ENCODE results near the gene MN1.

The MN1 gene

DNA sequence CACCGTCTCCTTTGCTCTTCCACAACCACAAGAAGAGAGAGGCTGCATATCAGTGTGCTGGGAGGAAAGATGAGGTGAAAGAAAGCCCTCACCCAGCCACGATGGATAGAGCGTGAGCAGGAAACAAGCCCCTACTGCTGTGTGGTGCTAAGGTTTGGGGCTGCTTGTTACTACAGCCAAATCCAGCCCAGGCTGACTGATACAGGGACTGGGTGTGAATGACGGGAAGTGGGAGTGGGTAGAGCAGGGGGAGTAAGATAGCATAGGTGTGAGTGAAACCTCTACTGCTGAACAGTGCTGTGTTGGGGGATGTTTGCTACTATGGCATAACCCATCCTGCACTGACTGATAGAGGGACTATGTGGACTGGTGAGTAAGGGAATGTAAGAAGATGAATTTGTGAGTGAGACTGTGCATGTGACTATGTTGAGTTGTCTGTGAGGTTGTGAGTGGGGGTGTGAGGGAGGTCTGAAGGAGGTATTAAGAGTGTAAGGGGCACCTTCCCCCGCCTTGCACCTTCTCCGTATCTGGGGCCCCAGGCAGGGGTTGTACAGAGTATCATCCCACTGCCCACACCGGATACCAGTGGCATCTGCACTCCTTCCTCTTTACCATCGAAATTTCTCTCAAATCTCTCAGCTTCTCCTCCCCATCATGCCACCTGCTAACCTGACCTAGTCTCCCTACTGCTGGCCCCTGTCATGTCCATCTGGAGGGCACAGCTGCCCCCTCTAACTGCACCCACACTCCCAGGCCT lies 91.5 kb downstream of the MN1 start:
- TF ChIP-seq MYC (IDR thresholded peaks at IDR 0.05; ENCODE audit: low read depth, low read length) (no peak), POLR2A (IDR thresholded peaks at IDR 0.05; ENCODE audit: extremely low read depth, insufficient read length) (no peak)
- TF ChIP-seq, protein P1, sequence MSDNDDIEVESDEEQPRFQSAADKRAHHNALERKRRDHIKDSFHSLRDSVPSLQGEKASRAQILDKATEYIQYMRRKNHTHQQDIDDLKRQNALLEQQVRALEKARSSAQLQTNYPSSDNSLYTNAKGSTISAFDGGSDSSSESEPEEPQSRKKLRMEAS (IDR thresholded peaks at IDR 0.05; ENCODE audit: low read depth, low read length): no peak
- TF ChIP-seq, protein P2, sequence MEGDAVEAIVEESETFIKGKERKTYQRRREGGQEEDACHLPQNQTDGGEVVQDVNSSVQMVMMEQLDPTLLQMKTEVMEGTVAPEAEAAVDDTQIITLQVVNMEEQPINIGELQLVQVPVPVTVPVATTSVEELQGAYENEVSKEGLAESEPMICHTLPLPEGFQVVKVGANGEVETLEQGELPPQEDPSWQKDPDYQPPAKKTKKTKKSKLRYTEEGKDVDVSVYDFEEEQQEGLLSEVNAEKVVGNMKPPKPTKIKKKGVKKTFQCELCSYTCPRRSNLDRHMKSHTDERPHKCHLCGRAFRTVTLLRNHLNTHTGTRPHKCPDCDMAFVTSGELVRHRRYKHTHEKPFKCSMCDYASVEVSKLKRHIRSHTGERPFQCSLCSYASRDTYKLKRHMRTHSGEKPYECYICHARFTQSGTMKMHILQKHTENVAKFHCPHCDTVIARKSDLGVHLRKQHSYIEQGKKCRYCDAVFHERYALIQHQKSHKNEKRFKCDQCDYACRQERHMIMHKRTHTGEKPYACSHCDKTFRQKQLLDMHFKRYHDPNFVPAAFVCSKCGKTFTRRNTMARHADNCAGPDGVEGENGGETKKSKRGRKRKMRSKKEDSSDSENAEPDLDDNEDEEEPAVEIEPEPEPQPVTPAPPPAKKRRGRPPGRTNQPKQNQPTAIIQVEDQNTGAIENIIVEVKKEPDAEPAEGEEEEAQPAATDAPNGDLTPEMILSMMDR (IDR thresholded peaks at IDR 0.05; ENCODE audit: low read depth, low read length): no peak
- peak; percentile 18 for DNase-seq (ENCODE audit: low read depth)
- no peak overlapping the region for H3K4me3 ChIP-seq (ENCODE audit: low read depth, low read length)

DNA sequence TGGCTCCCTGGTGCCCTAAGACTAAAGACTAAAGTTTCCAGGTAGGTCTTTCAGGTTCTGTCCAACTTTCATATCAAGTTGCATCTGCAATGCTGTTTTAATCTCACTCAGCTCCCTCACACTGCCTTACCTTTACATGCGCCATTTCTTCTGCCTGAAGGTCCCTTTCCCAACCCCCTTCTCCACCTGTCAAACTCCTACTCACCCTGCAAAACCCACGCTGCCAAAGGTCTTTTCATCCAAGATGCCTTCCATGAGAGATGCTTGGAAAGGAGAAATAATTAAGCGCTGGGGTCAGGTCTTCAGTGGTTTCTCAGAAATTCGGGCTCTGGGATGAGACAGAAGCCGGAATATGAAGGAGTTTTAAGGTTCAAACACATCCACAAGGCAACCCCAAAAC lies 95.1 kb downstream of the MN1 start:
- no peak overlapping the region for H3K4me3 ChIP-seq (ENCODE audit: low read depth, low read length)
- no peak for TF ChIP-seq POLR2A (IDR thresholded peaks at IDR 0.05; ENCODE audit: extremely low read depth, insufficient read length)
- TF ChIP-seq, protein P2 (IDR thresholded peaks at IDR 0.05; ENCODE audit: low read depth, low read length): no peak
- no peak for TF ChIP-seq MYC (IDR thresholded peaks at IDR 0.05; ENCODE audit: low read depth, low read length)
- TF ChIP-seq, protein P1 (IDR thresholded peaks at IDR 0.05; ENCODE audit: low read depth, low read length): no peak
- DNase-seq (ENCODE audit: low read depth): no peak

DNA sequence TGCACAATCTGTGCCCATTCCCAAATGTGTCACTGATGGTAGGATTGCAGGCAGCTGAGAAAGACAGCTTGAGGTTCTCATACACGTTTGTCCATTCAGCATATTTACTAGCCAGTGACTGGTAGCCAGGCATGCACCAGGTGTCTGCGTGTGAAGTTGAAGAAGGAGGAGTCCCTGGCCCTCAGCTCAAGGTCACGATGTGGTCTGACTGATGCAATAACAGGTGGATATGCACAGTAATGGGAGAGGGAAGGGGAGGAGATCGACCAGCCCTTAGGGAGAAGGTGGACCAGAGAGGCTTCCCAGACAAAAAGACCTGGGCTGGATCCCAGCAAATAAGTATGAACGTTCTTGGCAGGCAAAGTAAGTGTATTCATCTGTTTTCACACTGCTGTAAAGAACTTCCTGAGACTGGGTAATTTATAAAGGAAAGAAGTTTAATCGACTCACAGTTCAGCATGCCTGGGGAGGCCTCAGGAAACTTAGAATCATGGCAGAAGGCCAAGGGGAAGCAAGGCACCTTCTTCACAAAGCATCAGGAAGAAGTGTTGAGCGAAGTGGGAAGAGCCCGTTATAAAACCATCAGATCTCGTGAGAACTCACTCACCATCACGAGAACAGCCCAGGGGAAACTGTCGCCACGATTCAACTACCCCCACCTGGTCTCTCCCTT lies 96.0 kb downstream of the MN1 start:
- no peak for DNase-seq (ENCODE audit: low read depth)
- no peak overlapping the region for H3K4me3 ChIP-seq (ENCODE audit: low read depth, low read length)
- TF ChIP-seq, protein P2 (IDR thresholded peaks at IDR 0.05; ENCODE audit: low read depth, low read length): no peak
- TF ChIP-seq POLR2A (IDR thresholded peaks at IDR 0.05; ENCODE audit: extremely low read depth, insufficient read length): no peak
- TF ChIP-seq, protein P1 (IDR thresholded peaks at IDR 0.05; ENCODE audit: low read depth, low read length): no peak
- TF ChIP-seq MYC (IDR thresholded peaks at IDR 0.05; ENCODE audit: low read depth, low read length): no peak

DNA sequence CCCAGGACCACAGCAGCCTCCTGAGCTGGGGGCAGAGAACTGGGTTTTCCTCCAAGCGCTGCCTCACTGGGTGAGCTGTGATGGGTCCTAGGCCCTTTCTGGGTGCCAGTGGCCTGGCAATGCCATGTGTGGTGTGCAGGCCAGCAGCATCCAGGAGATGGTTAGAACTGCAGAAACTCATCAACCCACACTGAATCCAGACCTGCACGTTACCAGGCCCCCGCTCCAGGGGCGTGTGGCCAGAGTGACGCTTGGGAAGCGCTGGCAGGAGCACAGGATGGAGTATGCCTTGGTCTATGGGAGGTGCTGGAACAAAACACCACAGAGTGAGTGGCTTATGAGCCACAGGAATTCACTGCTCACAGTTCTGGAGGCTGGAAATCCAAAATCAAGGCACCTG lies 97.0 kb downstream of the MN1 start:
- TF ChIP-seq MYC (IDR thresholded peaks at IDR 0.05; ENCODE audit: low read depth, low read length): no peak
- TF ChIP-seq POLR2A (IDR thresholded peaks at IDR 0.05; ENCODE audit: extremely low read depth, insufficient read length): no peak
- TF ChIP-seq, protein P2 (IDR thresholded peaks at IDR 0.05; ENCODE audit: low read depth, low read length): no peak
- TF ChIP-seq, protein P1 (IDR thresholded peaks at IDR 0.05; ENCODE audit: low read depth, low read length): no peak
- DNase-seq (ENCODE audit: low read depth): no peak
- H3K4me3 ChIP-seq (ENCODE audit: low read depth, low read length): no peak overlapping the region

DNA sequence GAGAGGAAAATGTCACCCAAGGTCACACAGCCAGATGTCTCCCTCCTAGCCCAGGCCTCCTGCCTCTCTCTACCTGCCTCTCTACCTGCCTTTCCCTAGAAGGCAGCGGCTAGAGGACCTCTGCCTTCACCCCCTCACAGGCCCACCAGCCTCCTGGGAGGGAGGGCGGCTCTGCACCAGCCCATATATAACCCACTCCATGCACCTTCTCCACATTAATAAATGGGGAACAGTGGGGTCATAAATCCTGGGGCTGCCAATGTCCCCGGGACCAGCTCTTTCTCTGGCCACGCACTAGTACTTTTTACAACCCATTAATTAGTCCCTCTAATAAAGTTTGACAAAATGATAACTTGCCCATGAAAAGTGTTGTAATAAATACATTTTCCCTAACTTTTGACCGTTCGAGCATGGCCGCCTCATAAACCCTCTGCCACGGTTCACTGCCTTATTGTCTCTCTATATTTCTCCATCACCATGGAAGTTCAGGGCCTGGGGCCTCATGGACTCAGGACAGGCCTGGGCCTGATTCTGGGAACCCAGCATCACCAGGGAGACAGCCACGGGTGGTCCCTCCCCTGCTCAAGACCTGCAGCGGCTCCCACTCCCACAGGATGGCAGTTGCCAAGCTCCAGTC lies 102.1 kb downstream of the MN1 start:
- TF ChIP-seq MYC (IDR thresholded peaks at IDR 0.05; ENCODE audit: low read depth, low read length): no peak
- TF ChIP-seq, protein P2 (IDR thresholded peaks at IDR 0.05; ENCODE audit: low read depth, low read length): no peak
- TF ChIP-seq, protein P1 (IDR thresholded peaks at IDR 0.05; ENCODE audit: low read depth, low read length): no peak
- no peak for TF ChIP-seq POLR2A (IDR thresholded peaks at IDR 0.05; ENCODE audit: extremely low read depth, insufficient read length)
- DNase-seq (ENCODE audit: low read depth): no peak
- H3K4me3 ChIP-seq (ENCODE audit: low read depth, low read length): no peak overlapping the region

Data from NB4 (cell line).